Fibroblast of lung (primary cell): Measurements from ENCODE around the gene GLIPR2. TPM values are rescaled to one million over a fixed set of nuclear protein-coding genes. Genes with fewer than 3 reads are reported as not detected.

Experiments
- DNase-seq, 2 donors: peaks; one replicate each; pipeline versions ENCODE4 v3.0.0 to v3.0.0-alpha.2; 2010; ENCODE audit warnings: low read depth in 2 of 2
- H2AFZ ChIP-seq: 2 replicates; pipeline ENCODE4 v1.5.1; 2012; ENCODE audit warnings: low read length, control low read depth, inconsistent platforms
- H3K27ac ChIP-seq: 2 replicates; pipeline ENCODE4 v1.5.1; 2011; ENCODE audit warnings: low read length, control low read depth; ENCODE audit not compliant: insufficient read depth
- H3K27me3 ChIP-seq: 2 replicates; pipeline ENCODE4 v1.5.1; 2011; ENCODE audit warnings: mild to moderate bottlenecking, low read length; ENCODE audit not compliant: control insufficient read depth, insufficient read depth
- H3K36me3 ChIP-seq: 2 replicates; pipeline ENCODE4 v1.5.1; 2011; ENCODE audit warnings: low read length; ENCODE audit not compliant: control insufficient read depth, insufficient read depth
- H3K4me1 ChIP-seq: 2 replicates; pipeline ENCODE4 v1.5.1; 2011; ENCODE audit warnings: low read length; ENCODE audit not compliant: control insufficient read depth, insufficient read depth; ENCODE audit errors: extremely low read depth
- H3K4me2 ChIP-seq: 2 replicates; pipeline ENCODE4 v1.5.1; 2011; ENCODE audit warnings: low read length, control low read depth; ENCODE audit not compliant: insufficient read depth; ENCODE audit errors: extremely low read depth
- H3K4me3 ChIP-seq, 4 experiments: fragments of 200-600 bp in 1 of 4; sonication (generic) in 1 of 4; replicated peaks in 1 of 4; 2 replicates each; pipeline ENCODE4 v1.5.1; 2011 to 2016; ENCODE audit warnings: low read length in 4 of 4, low read depth in 3 of 4, mild to moderate bottlenecking in 3 of 4, control low read depth in 2 of 4, inconsistent platforms in 1 of 4, mixed read lengths in 1 of 4; ENCODE audit not compliant: insufficient read depth in 1 of 4; ENCODE audit errors: control extremely low read depth in 1 of 4
- H3K79me2 ChIP-seq: 2 replicates; pipeline ENCODE4 v1.5.1; 2012; ENCODE audit warnings: mild to moderate bottlenecking, low read length, inconsistent platforms; ENCODE audit not compliant: control insufficient read depth, insufficient read depth
- H3K9ac ChIP-seq: 2 replicates; pipeline ENCODE4 v1.5.1; 2011; ENCODE audit warnings: mild to moderate bottlenecking, low read length, control low read depth; ENCODE audit not compliant: insufficient read depth
- H3K9me3 ChIP-seq: 2 replicates; pipeline ENCODE4 v1.5.1; 2012; ENCODE audit warnings: low read depth, low read length; ENCODE audit not compliant: control insufficient read depth, insufficient read depth
- H4K20me1 ChIP-seq: 2 replicates; pipeline ENCODE4 v1.5.1; 2011; ENCODE audit warnings: low read length; ENCODE audit not compliant: control insufficient read depth, insufficient read depth; ENCODE audit errors: extremely low read depth
- CTCF ChIP-seq, 2 donors: IDR thresholded peaks in 1 of 2; conservative IDR thresholded peaks in 1 of 2; 1 replicate in 1 of 2; 2 replicates in 1 of 2; pipeline ENCODE4 v1.5.1; 2011 to 2012; ENCODE audit warnings: low read length in 2 of 2, control low read depth in 1 of 2, inconsistent platforms in 1 of 2, low read depth in 1 of 2, mild to moderate bottlenecking in 1 of 2
- EZH2 ChIP-seq: IDR thresholded peaks from 2 replicates; pipeline ENCODE4 v1.5.1; 2012; ENCODE audit warnings: low read length, control low read depth, mild to moderate bottlenecking; ENCODE audit errors: missing control alignments
- polyA plus RNA-seq, 2 donors: library from polyadenylated mRNA; depleted of rRNA in 1 of 2; stranded (reverse) in 1 of 2; unstranded in 1 of 2; fragments of >200 nt; gene quantifications; 2 replicates each; pipeline ENCODE4 v1.2.1, GENCODE V29; 2011 to 2012; ENCODE audit warnings: missing spikeins in 1 of 2
- total RNA-seq: library from RNA; depleted of rRNA; stranded (reverse); fragments of >200 nt; gene quantifications from 2 replicates; pipeline ENCODE4 v1.2.1, GENCODE V29; 2014

The GLIPR2 gene
- total and polyA plus RNA-seq, 2 donors (not counting 1 experiment from before 2014, with no cell fraction given) = 40.0 to 108 TPM

DNA sequence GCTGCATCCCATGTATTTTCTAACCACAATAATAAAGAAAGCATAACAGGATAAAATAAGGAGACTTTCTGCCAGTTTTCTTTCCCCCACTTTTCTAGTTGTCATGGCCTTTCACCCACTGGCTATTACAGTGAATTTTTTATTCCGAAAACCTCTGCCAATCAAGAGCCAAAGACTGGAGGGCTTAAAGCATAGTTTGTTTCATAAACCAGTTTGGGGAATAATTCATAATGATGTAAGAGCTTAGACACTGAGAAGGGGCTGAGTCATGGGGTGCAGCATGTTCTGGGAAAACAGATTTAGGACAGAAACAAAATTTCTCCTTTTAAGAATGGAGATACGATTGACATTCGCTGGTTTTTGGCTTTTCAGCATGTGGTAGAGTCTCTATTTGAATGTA is 4.4 kb upstream of the GLIPR2 start:
- H3K4me3 ChIP-seq = no peak overlapping the region
- H3K9ac ChIP-seq = no peak overlapping the region
- TF ChIP-seq EZH2 = no peak
- no peak for TF ChIP-seq CTCF (conservative IDR thresholded peaks at IDR 0.05 in 1 of 2, IDR thresholded peaks at IDR 0.05 in 1 of 2; ENCODE audit: low read depth in 1 of 2, low read length in 2 of 2)
- no peaks in the 10 kb centered on the region for H4K20me1 ChIP-seq
- peaks cover 3% of the 10 kb centered on the region for H3K4me1 ChIP-seq
- no peaks in the 10 kb centered on the region for H3K9me3 ChIP-seq
- H2AFZ ChIP-seq = no peak overlapping the region
- H3K27ac ChIP-seq = no peak overlapping the region
- H3K27me3 ChIP-seq = no peaks in the 10 kb centered on the region
- no peaks in the 10 kb centered on the region for H3K79me2 ChIP-seq
- H3K4me2 ChIP-seq = no peak overlapping the region
- no peaks in the 10 kb centered on the region for H3K36me3 ChIP-seq
- DNase-seq = peak; percentile 59 to 88

DNA sequence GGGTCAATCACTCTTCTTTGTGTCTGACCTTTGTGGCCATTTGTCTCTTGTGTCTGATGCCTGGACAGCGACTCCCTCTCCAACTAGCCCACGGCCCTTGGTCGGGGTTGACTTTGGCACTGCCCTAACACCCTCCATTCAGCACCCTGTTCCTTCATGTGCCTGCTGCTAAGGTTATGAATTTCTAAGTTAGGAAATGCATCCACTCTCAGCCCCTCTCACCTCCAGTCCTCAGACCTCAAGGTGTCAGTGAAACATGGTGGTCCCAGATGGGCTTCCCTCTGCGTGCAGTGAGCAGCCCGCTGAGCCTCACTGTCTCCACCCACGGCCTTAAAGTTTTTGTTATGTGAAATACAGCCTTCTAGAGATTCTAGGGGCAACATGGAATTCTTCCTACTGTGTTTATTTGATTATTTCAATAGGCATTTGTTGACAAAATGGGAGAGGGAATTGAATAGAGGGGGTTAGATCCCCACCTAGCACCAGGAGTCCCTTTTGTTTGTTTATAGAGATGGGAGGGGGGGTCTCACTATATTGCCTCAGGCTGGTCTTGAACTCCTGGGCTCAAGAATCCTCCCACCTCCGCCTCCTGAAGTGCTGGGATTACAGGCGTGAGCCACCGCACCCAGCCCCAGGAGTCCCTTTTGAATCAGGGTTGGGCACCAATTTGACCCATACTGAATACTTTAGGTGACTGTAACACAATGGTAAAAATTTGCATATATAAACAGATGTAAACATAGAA is 1.6 kb upstream of the GLIPR2 start:
- no peaks in the 10 kb centered on the region for H3K36me3 ChIP-seq
- H3K79me2 ChIP-seq = no peaks in the 10 kb centered on the region
- no peak overlapping the region for H3K27ac ChIP-seq
- no peak overlapping the region for H2AFZ ChIP-seq
- no peaks in the 10 kb centered on the region for H3K9me3 ChIP-seq
- no peaks in the 10 kb centered on the region for H3K27me3 ChIP-seq
- TF ChIP-seq CTCF (conservative IDR thresholded peaks at IDR 0.05 in 1 of 2, IDR thresholded peaks at IDR 0.05 in 1 of 2; ENCODE audit: low read depth in 1 of 2, low read length in 2 of 2) (no peak), EZH2 (no peak)
- H4K20me1 ChIP-seq = no peaks in the 10 kb centered on the region
- H3K4me2 ChIP-seq = no peak overlapping the region
- H3K4me3 ChIP-seq = no peak overlapping the region
- no peak overlapping the region for H3K9ac ChIP-seq
- no peak for DNase-seq
- peaks cover 9% of the 10 kb centered on the region for H3K4me1 ChIP-seq

DNA sequence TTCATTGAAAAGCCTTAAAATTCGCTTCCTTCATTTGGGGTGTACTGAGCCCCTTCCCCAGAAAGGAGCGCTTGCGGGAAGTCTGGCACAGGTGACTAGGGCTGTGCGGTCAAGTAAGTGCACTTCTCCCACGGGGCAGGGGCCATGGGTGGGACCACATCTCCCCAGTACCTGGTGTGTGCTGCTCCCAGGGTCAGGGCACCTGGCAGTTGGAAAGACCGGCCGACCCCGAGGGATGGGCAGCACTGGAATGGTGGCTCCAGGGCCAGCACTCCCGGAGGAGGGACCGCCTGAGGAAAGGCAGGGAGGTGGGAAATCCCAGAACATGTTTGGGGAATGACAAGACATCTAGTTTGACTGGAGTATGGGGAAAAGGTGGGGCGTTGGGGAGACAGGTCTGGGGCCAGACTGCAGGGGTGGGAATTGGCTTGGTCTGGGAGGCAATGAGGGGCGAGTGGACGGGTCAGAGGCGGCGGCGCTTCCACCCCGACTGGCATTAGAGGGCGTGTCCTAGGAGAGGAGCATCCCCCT is 727 bp upstream of the GLIPR2 start:
- Histone ChIP-seq H3K36me3 (no peaks in the 10 kb centered on the region), H3K4me1 (peaks cover 9% of the 10 kb centered on the region), H4K20me1 (no peaks in the 10 kb centered on the region), H3K4me3 (peak overlapping the region; percentile 41 to 77 (median 66)), H3K9ac (peak overlapping the region; percentile 63), H2AFZ (peak overlapping the region; percentile 35), H3K27ac (no peak overlapping the region), H3K27me3 (no peaks in the 10 kb centered on the region), H3K79me2 (no peaks in the 10 kb centered on the region), H3K9me3 (no peaks in the 10 kb centered on the region), H3K4me2 (peak overlapping the region; percentile 83)
- no peak for DNase-seq
- no peak for TF ChIP-seq EZH2
- TF ChIP-seq CTCF (conservative IDR thresholded peaks at IDR 0.05 in 1 of 2, IDR thresholded peaks at IDR 0.05 in 1 of 2; ENCODE audit: low read depth in 1 of 2, low read length in 2 of 2) = no peak
